OCI-LY3 (cell line): ENCODE results near the gene SHE.
A peak's percentile ranks its signal among the peaks of the same experiment; 100 is the strongest.

Source experiments
- H2AFZ ChIP-seq: fragments of 200-600, 300-600 bp; shearing (Covaris generic); 2 replicates; pipeline ENCODE4 v1.6.0; 2014; ENCODE audit warnings: antibody characterized with exemption, low read depth, low read length
- H3K27ac ChIP-seq: fragments of 200-600, 300-600 bp; sonication (generic); 2 replicates; pipeline ENCODE4 v1.5.1; 2014; ENCODE audit warnings: mild to moderate bottlenecking, low read length, moderate library complexity, mixed read lengths
- H3K27me3 ChIP-seq: fragments of 200-600, 300-600 bp; sonication (generic); 2 replicates; pipeline ENCODE4 v1.6.1; 2014; ENCODE audit warnings: low read depth, low read length, mixed read lengths
- H3K36me3 ChIP-seq: fragments of 200-600, 300-600 bp; sonication (generic); replicated peaks from 2 replicates; pipeline ENCODE3; 2014; ENCODE audit warnings: low read depth, low read length, mixed read lengths
- H3K4me1 ChIP-seq: fragments of 300-600, 200-600 bp; sonication (generic); 2 replicates; pipeline ENCODE4 v1.6.1; 2014; ENCODE audit warnings: low read length, mixed read lengths
- H3K4me2 ChIP-seq: fragments of 200-600, 300-600 bp; sonication (generic); 2 replicates; pipeline ENCODE4 v1.6.1; 2014; ENCODE audit warnings: low read length, mixed read lengths
- H3K4me3 ChIP-seq: fragments of 300-600, 200-600 bp; sonication (generic); 2 replicates; pipeline ENCODE4 v1.5.1; 2014; ENCODE audit warnings: antibody characterized with exemption, mild to moderate bottlenecking, low read length, moderate library complexity
- H3K79me2 ChIP-seq: fragments of 300-600, 200-600 bp; shearing (Covaris generic); 2 replicates; pipeline ENCODE4 v1.6.1; 2014; ENCODE audit warnings: mild to moderate bottlenecking, low read length, mixed read lengths
- H3K9ac ChIP-seq: fragments of 300-600, 200-600 bp; shearing (Covaris generic); 2 replicates; pipeline ENCODE4 v1.6.0; 2014; ENCODE audit warnings: mild to moderate bottlenecking, low read length, moderate library complexity
- H3K9me3 ChIP-seq: fragments of 200-600, 300-600 bp; shearing (Covaris generic); 2 replicates; pipeline ENCODE4 v1.6.1; 2014; ENCODE audit warnings: low read length, mixed read lengths; ENCODE audit not compliant: insufficient read depth
- H4K20me1 ChIP-seq: fragments of 200-600, 300-600 bp; sonication (generic); 2 replicates; pipeline ENCODE4 v1.6.1; 2016; ENCODE audit warnings: low read length, mixed read lengths; ENCODE audit not compliant: insufficient read depth
- EZH2phosphoT487 ChIP-seq: fragments of 200-600 bp; shearing (Covaris generic); IDR thresholded peaks from 2 replicates; pipeline ENCODE4 v1.6.1; 2018; ENCODE audit warnings: antibody characterized with exemption, mixed run types, low read depth
- TF ChIP-seq, protein P1 (sequence below): fragments of 200-600, 300-600 bp; sonication (generic); IDR thresholded peaks from 2 replicates; pipeline ENCODE4 v1.5.1; 2014; ENCODE audit warnings: antibody characterized with exemption, low read length, low read depth

Gene SHE

DNA sequence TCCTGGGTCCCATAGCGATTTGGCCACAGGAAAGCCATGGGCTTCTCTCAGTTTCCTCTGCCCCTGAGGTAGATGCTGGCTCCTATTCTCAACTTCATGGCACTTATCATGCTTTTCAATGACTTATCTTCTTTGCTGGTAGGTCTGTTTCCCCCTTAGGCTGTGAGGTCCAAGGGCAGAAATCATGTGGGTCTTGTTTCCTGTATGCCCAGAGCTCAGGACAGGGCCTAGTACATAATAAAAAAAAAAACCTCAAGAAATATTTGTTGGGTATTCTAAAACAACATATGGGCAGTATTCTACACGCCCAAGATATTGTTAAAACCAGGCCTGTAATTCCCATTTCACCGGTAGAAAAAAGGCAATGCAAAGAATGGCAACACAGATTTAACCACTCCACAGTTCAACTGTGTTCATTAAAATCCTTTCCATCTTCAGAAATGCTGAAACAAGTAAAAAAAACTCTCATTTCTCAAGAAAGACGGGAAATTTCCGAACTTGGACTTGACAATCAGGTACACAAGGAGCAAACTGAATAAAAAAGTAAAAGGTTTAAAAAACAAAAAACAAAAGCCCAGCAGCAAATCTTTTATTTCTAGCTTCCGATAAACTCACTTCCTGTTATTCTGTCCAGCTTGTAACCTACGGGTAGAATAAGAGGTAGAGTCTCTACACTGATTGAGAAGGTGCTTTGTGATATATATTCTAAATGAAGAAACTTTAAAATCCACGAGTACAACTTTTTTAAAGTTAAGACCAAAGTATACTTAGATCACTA, 6.5 kb downstream of the SHE start:
- Histone ChIP-seq H3K79me2 (no peaks in the 10 kb centered on the region), H3K9me3 (no peaks in the 10 kb centered on the region), H3K4me3 (no peak overlapping the region), H2AFZ (no peak overlapping the region), H3K9ac (no peak overlapping the region), H3K27me3 (peaks cover 26% of the 10 kb centered on the region), H3K4me2 (no peak overlapping the region), H3K4me1 (peaks cover 35% of the 10 kb centered on the region), H4K20me1 (no peaks in the 10 kb centered on the region), H3K27ac (no peak overlapping the region), H3K36me3 (no peaks in the 10 kb centered on the region)
- no peak for TF ChIP-seq EZH2phosphoT487

DNA sequence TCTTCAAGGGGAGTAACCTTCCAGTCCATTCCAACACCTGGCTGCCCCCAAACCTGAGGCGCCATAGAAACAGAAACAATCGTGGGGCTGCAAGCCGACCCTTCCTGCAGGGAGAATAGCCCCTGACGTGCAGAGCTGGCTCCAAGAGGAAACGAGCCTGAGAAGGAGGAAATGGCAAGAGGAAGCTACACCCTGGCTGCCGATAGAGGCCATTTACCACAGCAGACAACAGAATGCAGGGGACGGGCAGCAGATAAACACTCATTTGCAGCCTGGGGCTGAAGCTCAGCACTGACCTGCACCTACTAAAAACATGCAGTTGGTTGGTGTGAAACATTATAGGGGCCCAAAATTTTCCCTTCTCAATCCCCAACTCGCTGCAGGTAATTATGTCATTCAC, 8.9 kb downstream of the SHE start:
- peak overlapping the region; percentile 25 for H3K4me3 ChIP-seq
- peaks cover 14% of the 10 kb centered on the region for H3K27me3 ChIP-seq

DNA sequence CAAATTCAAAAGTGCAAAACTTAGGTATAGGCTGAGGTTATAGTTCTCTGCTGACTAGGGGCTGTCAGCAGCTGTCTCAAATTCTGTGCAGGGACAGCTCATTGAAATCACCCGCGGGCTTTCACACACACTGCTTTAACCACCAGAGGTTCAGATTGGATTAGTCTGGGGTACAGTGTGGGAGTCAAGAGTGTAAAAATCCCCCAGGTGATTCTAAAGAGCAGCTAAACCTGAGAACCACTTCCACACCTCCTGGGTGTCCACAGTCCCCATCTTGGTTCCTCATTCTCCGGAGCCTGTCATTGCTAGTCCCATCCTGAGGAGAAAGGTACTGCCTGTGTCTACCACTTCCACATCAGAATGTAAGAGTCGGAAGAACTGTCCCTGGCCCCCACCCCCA, 10.1 kb downstream of the SHE start:
- Histone ChIP-seq H3K4me3 (no peak overlapping the region), H3K27me3 (peaks cover 14% of the 10 kb centered on the region), H3K79me2 (no peaks in the 10 kb centered on the region), H3K36me3 (no peaks in the 10 kb centered on the region), H2AFZ (no peak overlapping the region), H3K27ac (no peak overlapping the region), H3K9ac (no peak overlapping the region), H3K4me2 (peak overlapping the region; percentile 6; the same call in 1 of the 2 replicates), H4K20me1 (no peaks in the 10 kb centered on the region), H3K9me3 (no peaks in the 10 kb centered on the region), H3K4me1 (peaks cover 33% of the 10 kb centered on the region)
- TF ChIP-seq EZH2phosphoT487: no peak
- TF ChIP-seq, protein P1, sequence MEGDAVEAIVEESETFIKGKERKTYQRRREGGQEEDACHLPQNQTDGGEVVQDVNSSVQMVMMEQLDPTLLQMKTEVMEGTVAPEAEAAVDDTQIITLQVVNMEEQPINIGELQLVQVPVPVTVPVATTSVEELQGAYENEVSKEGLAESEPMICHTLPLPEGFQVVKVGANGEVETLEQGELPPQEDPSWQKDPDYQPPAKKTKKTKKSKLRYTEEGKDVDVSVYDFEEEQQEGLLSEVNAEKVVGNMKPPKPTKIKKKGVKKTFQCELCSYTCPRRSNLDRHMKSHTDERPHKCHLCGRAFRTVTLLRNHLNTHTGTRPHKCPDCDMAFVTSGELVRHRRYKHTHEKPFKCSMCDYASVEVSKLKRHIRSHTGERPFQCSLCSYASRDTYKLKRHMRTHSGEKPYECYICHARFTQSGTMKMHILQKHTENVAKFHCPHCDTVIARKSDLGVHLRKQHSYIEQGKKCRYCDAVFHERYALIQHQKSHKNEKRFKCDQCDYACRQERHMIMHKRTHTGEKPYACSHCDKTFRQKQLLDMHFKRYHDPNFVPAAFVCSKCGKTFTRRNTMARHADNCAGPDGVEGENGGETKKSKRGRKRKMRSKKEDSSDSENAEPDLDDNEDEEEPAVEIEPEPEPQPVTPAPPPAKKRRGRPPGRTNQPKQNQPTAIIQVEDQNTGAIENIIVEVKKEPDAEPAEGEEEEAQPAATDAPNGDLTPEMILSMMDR: no peak

More for the DNA sequence above, 8.9 kb downstream of the SHE start:
- no peaks in the 10 kb centered on the region for H4K20me1 ChIP-seq
- H2AFZ ChIP-seq: peak overlapping the region; percentile 73
- H3K4me2 ChIP-seq: peak overlapping the region; percentile 59
- no peak for TF ChIP-seq EZH2phosphoT487
- TF ChIP-seq, protein P1: no peak
- H3K9me3 ChIP-seq: no peaks in the 10 kb centered on the region
- H3K36me3 ChIP-seq: no peaks in the 10 kb centered on the region
- H3K27ac ChIP-seq: no peak overlapping the region
- H3K79me2 ChIP-seq: no peaks in the 10 kb centered on the region
- no peak overlapping the region for H3K9ac ChIP-seq
- H3K4me1 ChIP-seq: peaks cover 35% of the 10 kb centered on the region

DNA sequence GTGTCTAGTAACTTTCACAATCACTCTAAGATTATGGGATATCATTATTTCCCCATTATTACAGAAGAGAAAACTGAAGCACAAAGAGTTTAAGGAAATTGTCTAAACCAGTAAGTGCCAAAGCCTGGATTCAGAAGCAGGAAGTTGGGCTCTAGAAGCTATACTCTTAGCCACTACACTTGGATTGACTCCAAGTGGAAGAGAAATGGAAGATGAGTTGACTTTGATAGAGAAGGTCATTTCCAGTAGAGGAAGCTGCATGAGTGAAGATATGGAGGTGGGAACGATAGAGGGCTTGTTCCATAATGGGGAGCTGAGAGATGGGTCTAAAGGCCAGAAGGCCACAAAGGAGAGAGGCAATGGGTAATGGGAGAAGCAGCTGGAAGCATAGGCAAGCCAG, 11.9 kb downstream of the SHE start:
- H3K79me2 ChIP-seq: no peaks in the 10 kb centered on the region
- no peak overlapping the region for H3K4me2 ChIP-seq
- no peaks in the 10 kb centered on the region for H3K36me3 ChIP-seq
- TF ChIP-seq EZH2phosphoT487: no peak
- TF ChIP-seq, protein P1: no peak
- no peaks in the 10 kb centered on the region for H4K20me1 ChIP-seq
- H2AFZ ChIP-seq: no peak overlapping the region
- no peak overlapping the region for H3K4me3 ChIP-seq
- no peaks in the 10 kb centered on the region for H3K9me3 ChIP-seq
- peaks cover 20% of the 10 kb centered on the region for H3K4me1 ChIP-seq
- H3K9ac ChIP-seq: no peak overlapping the region
- H3K27ac ChIP-seq: no peak overlapping the region
- peaks cover 21% of the 10 kb centered on the region for H3K27me3 ChIP-seq
